ENCODE data around the gene POLG. TPM values are rescaled to one million over a fixed set of nuclear protein-coding genes. Genes with fewer than 3 reads are reported as not detected.

Gene POLG
- total and polyA plus RNA-seq, 2 donors (not counting 1 experiment from before 2014, with no cell fraction given), result 81.1 to 144 TPM

GRCh38 chr15:89377842-89378295 lies 43.2 kb upstream of the POLG start:
- Histone ChIP-seq H3K4me3 (ENCODE audit: control extremely low read depth in 1 of 5, extremely low read depth in 1 of 5, insufficient read depth in 1 of 5, low read depth in 2 of 5, low read length in 4 of 5) (peak overlapping the region in 4 of 5 experiments; percentile 44 to 57 (median 52)), H3K9ac (ENCODE audit: low read length) (peak overlapping the region; percentile 50), H3K4me2 (replicated peaks; ENCODE audit: low read depth, low read length, poor library complexity, severe bottlenecking) (peak overlapping the region; percentile 88), H2AFZ (ENCODE audit: insufficient read depth, low read depth, low read length, poor library complexity, severe bottlenecking) (peak overlapping the region; percentile 75), H3K79me2 (ENCODE audit: control insufficient read depth, insufficient read depth, low read length) (no peaks in the 10 kb centered on the region), H3K27me3 (replicated peaks in 1 of 4; ENCODE audit: control extremely low read depth in 1 of 4, control insufficient read depth in 3 of 4, insufficient read depth in 4 of 4, low read length in 3 of 4) (peaks cover 0 to 78% (median 69%) of the 10 kb centered on the region in 4 experiments), H3K9me3 (ENCODE audit: control extremely low read depth in 1 of 3, control insufficient read depth in 2 of 3, insufficient read depth in 1 of 3, low read length in 2 of 3) (peaks cover 0 to 27% (median 0%) of the 10 kb centered on the region in 3 donors), H3K4me1 (ENCODE audit: control insufficient read depth in 2 of 2, insufficient read depth in 2 of 2, low read length in 2 of 2) (peaks cover 20 to 30% of the 10 kb centered on the region in 2 donors), H4K20me1 (ENCODE audit: control insufficient read depth, insufficient read depth, low read length, poor library complexity, severe bottlenecking) (no peaks in the 10 kb centered on the region), H3K36me3 (replicated peaks in 1 of 2; ENCODE audit: control extremely low read depth in 1 of 2, control insufficient read depth in 1 of 2, extremely low read depth in 1 of 2, insufficient read depth in 2 of 2, low read length in 1 of 2) (no peaks in the 10 kb centered on the region), H3K27ac (ENCODE audit: low read length in 2 of 2) (no peak overlapping the region)
- POLR2A ChIA-PET, result interaction anchor here (0.5 kb wide), 1 partner anchor 10 kb away, joined by 3 read pairs; no protein-coding TSS in a partner anchor
- H3K4me1 Mint-ChIP-seq, result peaks cover 14% of the 10 kb centered on the region
- peak overlapping the region; percentile 81 for H3K4me3 Mint-ChIP-seq
- no peaks in the 10 kb centered on the region for H3K9me3 Mint-ChIP-seq (ENCODE audit: insufficient read depth)
- H3K27me3 Mint-ChIP-seq, result peaks cover 72% of the 10 kb centered on the region
- DNase-seq, result peak; percentile 50
- ATAC-seq (ENCODE audit: low read depth), result peak; percentile 17
- no peak overlapping the region for H3K27ac Mint-ChIP-seq
- WGBS (ENCODE audit: insufficient coverage), result 17% methylated on average over 20 of the region's 30 CpGs
- intact Hi-C loops (cut with micrococcal nuclease), result no loop called here
- CTCF ChIA-PET, result interaction anchor here (0.9 to 6.4 kb wide), 4 partner anchors 9 to 39 kb away, joined by 3 to 39 read pairs (median 4); no protein-coding TSS in a partner anchor
- no peak for TF ChIP-seq EZH2 (IDR thresholded peaks at IDR 0.05; ENCODE audit: borderline replicate concordance, insufficient read depth, low read depth, low read length, poor library complexity, severe bottlenecking)
- TF ChIP-seq, protein P1, sequence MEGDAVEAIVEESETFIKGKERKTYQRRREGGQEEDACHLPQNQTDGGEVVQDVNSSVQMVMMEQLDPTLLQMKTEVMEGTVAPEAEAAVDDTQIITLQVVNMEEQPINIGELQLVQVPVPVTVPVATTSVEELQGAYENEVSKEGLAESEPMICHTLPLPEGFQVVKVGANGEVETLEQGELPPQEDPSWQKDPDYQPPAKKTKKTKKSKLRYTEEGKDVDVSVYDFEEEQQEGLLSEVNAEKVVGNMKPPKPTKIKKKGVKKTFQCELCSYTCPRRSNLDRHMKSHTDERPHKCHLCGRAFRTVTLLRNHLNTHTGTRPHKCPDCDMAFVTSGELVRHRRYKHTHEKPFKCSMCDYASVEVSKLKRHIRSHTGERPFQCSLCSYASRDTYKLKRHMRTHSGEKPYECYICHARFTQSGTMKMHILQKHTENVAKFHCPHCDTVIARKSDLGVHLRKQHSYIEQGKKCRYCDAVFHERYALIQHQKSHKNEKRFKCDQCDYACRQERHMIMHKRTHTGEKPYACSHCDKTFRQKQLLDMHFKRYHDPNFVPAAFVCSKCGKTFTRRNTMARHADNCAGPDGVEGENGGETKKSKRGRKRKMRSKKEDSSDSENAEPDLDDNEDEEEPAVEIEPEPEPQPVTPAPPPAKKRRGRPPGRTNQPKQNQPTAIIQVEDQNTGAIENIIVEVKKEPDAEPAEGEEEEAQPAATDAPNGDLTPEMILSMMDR (IDR thresholded peaks at IDR 0.05), result no peak

All from B cell (primary cell).